ENCODE data around the gene IGSF6.
"Not testable (repeated sequence)": the region's sequence is repeated elsewhere in the genome, so short reads cannot be mapped to it uniquely, and the experiment has no call there.

IGSF6 gene

GRCh38 chr16:21653571-21653970 is 1.2 kb upstream of the IGSF6 start:
- in situ Hi-C loops (cut with MboI; ENCODE audit: low sequenced_read_pairs, unreplicated experiment), result no loop called here
- DNase-seq (ENCODE audit: low spot score), result no peak
- no peak for TF ChIP-seq CTCF (IDR thresholded peaks at IDR 0.05; ENCODE audit: borderline replicate concordance, control extremely low read depth, extremely low read depth, insufficient read depth, missing control alignments)

- in situ Hi-C loops (cut with MboI; ENCODE audit: low sequenced_read_pairs, unreplicated experiment), result no loop called here
- no peak for TF ChIP-seq CTCF (IDR thresholded peaks at IDR 0.05; ENCODE audit: borderline replicate concordance, control extremely low read depth, extremely low read depth, insufficient read depth, missing control alignments)
- no peak for DNase-seq (ENCODE audit: low spot score)
Observed at GRCh38 chr16:21651515-21651914, 893 bp downstream of the IGSF6 start.

GRCh38 chr16:21650521-21650920 is 1.9 kb downstream of the IGSF6 start:
- TF ChIP-seq CTCF (IDR thresholded peaks at IDR 0.05; ENCODE audit: borderline replicate concordance, control extremely low read depth, extremely low read depth, insufficient read depth, missing control alignments), result no peak
- DNase-seq (ENCODE audit: low spot score), result no peak
- in situ Hi-C loops (cut with MboI; ENCODE audit: low sequenced_read_pairs, unreplicated experiment), result no loop called here

GRCh38 chr16:21649826-21650406 is 2.5 kb downstream of the IGSF6 start:
- DNase-seq (ENCODE audit: low spot score); in situ Hi-C loops (cut with MboI; ENCODE audit: low sequenced_read_pairs, unreplicated experiment): not testable (repeated sequence)

GRCh38 chr16:21647562-21648164 is 4.7 kb downstream of the IGSF6 start:
- DNase-seq (ENCODE audit: low spot score), result no peak
- TF ChIP-seq CTCF (IDR thresholded peaks at IDR 0.05; ENCODE audit: borderline replicate concordance, control extremely low read depth, extremely low read depth, insufficient read depth, missing control alignments), result no peak
- in situ Hi-C loops (cut with MboI; ENCODE audit: low sequenced_read_pairs, unreplicated experiment), result no loop called here

GRCh38 chr16:21646721-21647561 is 5.5 kb downstream of the IGSF6 start:
- peak; percentile 59 for DNase-seq (ENCODE audit: low spot score)

More at GRCh38 chr16:21646721-21647561, 5.5 kb downstream of the IGSF6 start:
- in situ Hi-C loops (cut with MboI; ENCODE audit: low sequenced_read_pairs, unreplicated experiment), result no loop called here
- no peak for TF ChIP-seq CTCF (IDR thresholded peaks at IDR 0.05; ENCODE audit: borderline replicate concordance, control extremely low read depth, extremely low read depth, insufficient read depth, missing control alignments)

Data from GM13976 (cell line).